ENCODE measurements around the gene CIT.
A peak's percentile ranks its signal among the peaks of the same experiment; 100 is the strongest.

The CIT gene

GRCh38 chr12:119857041-119857591 lies 20.0 kb downstream of the CIT start:
- no peak for DNase-seq

- no peak for DNase-seq
Measured at GRCh38 chr12:119850330-119850729, 26.8 kb downstream of the CIT start.

GRCh38 chr12:119843100-119843499 lies 34.0 kb downstream of the CIT start:
- no peak for DNase-seq

GRCh38 chr12:119842380-119842779 lies 34.7 kb downstream of the CIT start:
- no peak for DNase-seq

GRCh38 chr12:119841433-119842210 lies 35.5 kb downstream of the CIT start:
- no peak for DNase-seq

- no peak for DNase-seq
Measured at GRCh38 chr12:119840582-119840981, 36.5 kb downstream of the CIT start.

GRCh38 chr12:119840168-119840567 lies 37.0 kb downstream of the CIT start:
- DNase-seq: no peak

- no peak for DNase-seq
Measured at GRCh38 chr12:119838826-119839600, 38.1 kb downstream of the CIT start.

- peak; percentile 73 for DNase-seq
Measured at GRCh38 chr12:119836781-119837180, 40.3 kb downstream of the CIT start.

GRCh38 chr12:119835068-119835467 lies 42.1 kb downstream of the CIT start:
- peak; percentile 44 for DNase-seq

GRCh38 chr12:119829439-119829838 lies 47.7 kb downstream of the CIT start:
- DNase-seq: no peak

- peak; percentile 34 for DNase-seq
Measured at GRCh38 chr12:119828300-119828699, 48.8 kb downstream of the CIT start.

GRCh38 chr12:119827760-119828159 lies 49.4 kb downstream of the CIT start:
- no peak for DNase-seq

- DNase-seq: peak; percentile 70
Measured at GRCh38 chr12:119826661-119827445, 50.3 kb downstream of the CIT start.

GRCh38 chr12:119825262-119825661 lies 51.9 kb downstream of the CIT start:
- DNase-seq: no peak

GRCh38 chr12:119822046-119822445 lies 55.1 kb downstream of the CIT start:
- no peak for DNase-seq

- no peak for DNase-seq
Measured at GRCh38 chr12:119819322-119819721, 57.8 kb downstream of the CIT start.

GRCh38 chr12:119817546-119818343 lies 59.4 kb downstream of the CIT start:
- DNase-seq: no peak

GRCh38 chr12:119809023-119809422 lies 68.1 kb downstream of the CIT start:
- no peak for DNase-seq

GRCh38 chr12:119808441-119808840 lies 68.7 kb downstream of the CIT start:
- DNase-seq: no peak

- no peak for DNase-seq
Measured at GRCh38 chr12:119807380-119807779, 69.7 kb downstream of the CIT start.

- DNase-seq: no peak
Measured at GRCh38 chr12:119804011-119804641, 73.0 kb downstream of the CIT start.
